H1 (cell line): ENCODE measurements around the gene PACSIN2. TPM values are rescaled to one million over a fixed set of nuclear protein-coding genes. Genes with fewer than 3 reads are reported as not detected.

Source experiments
- CTCF ChIA-PET: fragments of 300-600 bp; sonication (Branson Sonifier 250); formaldehyde crosslinking; loops from one replicate; lab custom pipeline; 2021; ENCODE audit not compliant: partially characterized antibody; lab: Charles Lee
- POLR2A ChIA-PET: fragments of 300-600 bp; sonication (Branson Sonifier 250); formaldehyde crosslinking; loops from one replicate; lab custom pipeline; 2021; ENCODE audit warnings: inconsistent platforms; ENCODE audit not compliant: partially characterized antibody; lab: Charles Lee
- DNase-seq, 2 experiments: peaks; one replicate each; pipeline versions ENCODE4 v3.0.0 to v3.0.0-alpha.2; 2010 to 2022; ENCODE audit warnings: low spot score in 2 of 2, low read depth in 1 of 2, mixed read lengths in 1 of 2
- FAIRE-seq: peaks from 2 replicates; lab custom pipeline; 2011; peaks lifted over from hg19 to GRCh38; lab: Jason Lieb, UNC
- H2AFZ ChIP-seq: 2 replicates; pipeline ENCODE4 v1.8.1; 2012; ENCODE audit warnings: low read length, inconsistent platforms
- H2AK5ac ChIP-seq: 2 replicates; pipeline ENCODE4 v1.6.1; 2013; ENCODE audit warnings: low read depth, low read length
- H2BK120ac ChIP-seq: replicated peaks from 2 replicates; pipeline ENCODE3; 2013; ENCODE audit warnings: low read depth, low read length, inconsistent platforms
- H2BK12ac ChIP-seq: 2 replicates; pipeline ENCODE4 v1.6.1; 2013; ENCODE audit warnings: low read depth, low read length
- H2BK15ac ChIP-seq: 2 replicates; pipeline ENCODE4 v1.6.1; 2013; ENCODE audit warnings: low read length
- H2BK20ac ChIP-seq: 2 replicates; pipeline ENCODE4 v1.6.1; 2013; ENCODE audit warnings: low read length
- H2BK5ac ChIP-seq: 2 replicates; pipeline ENCODE4 v1.6.1; 2013; ENCODE audit warnings: low read depth, low read length
- H3K14ac ChIP-seq: 2 replicates; pipeline ENCODE4 v1.6.1; 2013; ENCODE audit warnings: inconsistent platforms; ENCODE audit not compliant: insufficient read length
- H3K18ac ChIP-seq: 2 replicates; pipeline ENCODE4 v1.6.1; 2013; ENCODE audit warnings: low read length; ENCODE audit errors: extremely low read depth
- H3K23ac ChIP-seq: 2 replicates; pipeline ENCODE4 v1.6.1; 2013; ENCODE audit warnings: inconsistent platforms; ENCODE audit not compliant: insufficient read length
- H3K23me2 ChIP-seq: 2 replicates; pipeline ENCODE4 v1.6.1; 2013; ENCODE audit warnings: low read depth, low read length
- H3K27ac ChIP-seq: 2 replicates; pipeline ENCODE4 v1.6.1; 2011; ENCODE audit warnings: low read depth, low read length, inconsistent platforms
- H3K27me3 ChIP-seq, 4 experiments: replicated peaks in 1 of 4; 1 replicate in 1 of 4; 2 replicates in 3 of 4; pipeline versions ENCODE4 v1.6.1 to v1.8.1; 2011 to 2013; ENCODE audit warnings: low read length in 3 of 4, mild to moderate bottlenecking in 3 of 4, inconsistent platforms in 2 of 4, mixed read lengths in 2 of 4, moderate library complexity in 1 of 4; ENCODE audit not compliant: control insufficient read depth in 3 of 4, insufficient read depth in 3 of 4; ENCODE audit errors: extremely low read depth in 1 of 4
- H3K36me3 ChIP-seq, 4 experiments: 2 replicates each; pipeline versions ENCODE4 v1.6.1 to v1.8.1; 2011 to 2013; ENCODE audit warnings: mild to moderate bottlenecking in 4 of 4, low read length in 3 of 4, moderate library complexity in 2 of 4, control low read depth in 1 of 4, inconsistent platforms in 1 of 4; ENCODE audit not compliant: insufficient read depth in 4 of 4, control insufficient read depth in 2 of 4
- H3K4ac ChIP-seq: replicated peaks from 2 replicates; pipeline ENCODE3; 2013; ENCODE audit warnings: low read length, low read depth, mixed read lengths, inconsistent platforms; ENCODE audit not compliant: insufficient read length
- H3K4me1 ChIP-seq, 4 experiments: replicated peaks in 1 of 4; 1 replicate in 1 of 4; 2 replicates in 3 of 4; pipeline versions ENCODE4 v1.6.1 to v1.8.1; 2011 to 2013; ENCODE audit warnings: low read length in 3 of 4, inconsistent platforms in 2 of 4, mixed read lengths in 1 of 4; ENCODE audit not compliant: insufficient read depth in 4 of 4, control insufficient read depth in 3 of 4
- H3K4me2 ChIP-seq, 2 experiments: 2 replicates each; pipeline versions ENCODE4 v1.6.1 to v1.8.1; 2011 to 2013; ENCODE audit warnings: low read depth in 2 of 2, low read length in 2 of 2, control low read depth in 1 of 2, inconsistent platforms in 1 of 2, mild to moderate bottlenecking in 1 of 2; ENCODE audit not compliant: insufficient read depth in 1 of 2
- H3K4me3 ChIP-seq, 4 experiments: fragments of 200-600, 300-600 bp in 1 of 4; sonication (generic), shearing (Covaris generic), sonication (Bioruptor Twin) in 1 of 4; 2 replicates each; pipeline versions ENCODE4 v1.5.1 to v1.8.1; 2011 to 2016; ENCODE audit warnings: low read length in 4 of 4, low read depth in 3 of 4, control low read depth in 2 of 4, inconsistent platforms in 2 of 4, mild to moderate bottlenecking in 2 of 4, mixed read lengths in 1 of 4, moderate library complexity in 1 of 4; ENCODE audit not compliant: insufficient read depth in 2 of 4; ENCODE audit errors: extremely low read depth in 1 of 4
- H3K56ac ChIP-seq: replicated peaks from 2 replicates; pipeline ENCODE3; 2013; ENCODE audit warnings: low read depth, mild to moderate bottlenecking, mixed read lengths, low read length, inconsistent platforms; ENCODE audit not compliant: insufficient read length
- H3K79me1 ChIP-seq: 2 replicates; pipeline ENCODE4 v1.6.1; 2013; ENCODE audit warnings: low read depth, low read length, control low read depth
- H3K79me2 ChIP-seq, 2 experiments: 2 replicates each; pipeline versions ENCODE4 v1.6.1 to v1.8.1; 2012 to 2013; ENCODE audit warnings: low read length in 2 of 2, mild to moderate bottlenecking in 2 of 2, inconsistent platforms in 1 of 2; ENCODE audit not compliant: insufficient read depth in 2 of 2, control insufficient read depth in 1 of 2
- H3K9ac ChIP-seq, 4 experiments: replicated peaks in 1 of 4; 1 replicate in 1 of 4; 2 replicates in 3 of 4; pipeline versions ENCODE4 v1.6.1 to v1.8.1; 2011 to 2013; ENCODE audit warnings: low read depth in 3 of 4, low read length in 3 of 4, control low read depth in 2 of 4, mild to moderate bottlenecking in 2 of 4, moderate library complexity in 2 of 4, inconsistent platforms in 1 of 4; ENCODE audit errors: extremely low read depth in 1 of 4
- H3K9me3 ChIP-seq, 2 experiments: 2 replicates each; pipeline versions ENCODE4 v1.6.1 to v1.8.1; 2012 to 2013; ENCODE audit warnings: mild to moderate bottlenecking in 2 of 2, moderate library complexity in 2 of 2, control low read depth in 1 of 2, inconsistent platforms in 1 of 2, low read depth in 1 of 2, low read length in 1 of 2, mixed read lengths in 1 of 2; ENCODE audit not compliant: insufficient read depth in 2 of 2
- H4K20me1 ChIP-seq, 2 experiments: replicated peaks in 1 of 2; 2 replicates each; pipeline versions ENCODE3 to v1.8.1; 2011 to 2013; ENCODE audit warnings: inconsistent platforms in 2 of 2, low read length in 2 of 2, mild to moderate bottlenecking in 1 of 2; ENCODE audit not compliant: insufficient read depth in 2 of 2, control insufficient read depth in 1 of 2
- H4K5ac ChIP-seq: 2 replicates; pipeline ENCODE4 v1.6.1; 2013; ENCODE audit warnings: low read length, low read depth, mixed read lengths, inconsistent platforms; ENCODE audit not compliant: insufficient read length
- H4K8ac ChIP-seq: 2 replicates; pipeline ENCODE4 v1.8.0; 2013; ENCODE audit warnings: mild to moderate bottlenecking, moderate library complexity, low read length, inconsistent platforms; ENCODE audit not compliant: insufficient read depth; ENCODE audit errors: extremely low read depth
- H4K91ac ChIP-seq: replicated peaks from 2 replicates; pipeline ENCODE3; 2013; ENCODE audit warnings: low read length, mixed read lengths, inconsistent platforms; ENCODE audit not compliant: insufficient read length
- ATF3 ChIP-seq: IDR thresholded peaks from 2 replicates; pipeline ENCODE4 v1.6.1; 2011; ENCODE audit warnings: low read depth, mild to moderate bottlenecking, low read length; ENCODE audit not compliant: insufficient read depth
- CTBP2 ChIP-seq: IDR thresholded peaks from 2 replicates; pipeline ENCODE4 v1.7.0; 2011; ENCODE audit warnings: borderline replicate concordance, mild to moderate bottlenecking, moderate library complexity, mixed read lengths, low read length; ENCODE audit not compliant: insufficient read depth, insufficient read length
- KDM1A ChIP-seq: fragments of 200-600, 300-600 bp; sonication (generic); IDR thresholded peaks from 2 replicates; pipeline ENCODE4 v1.7.1; 2016; ENCODE audit warnings: mild to moderate bottlenecking, low read length, borderline replicate concordance
- KDM4A ChIP-seq: IDR thresholded peaks from one replicate; pipeline ENCODE4 v1.7.1; 2012; ENCODE audit warnings: low read depth, mild to moderate bottlenecking, moderate library complexity, low read length, inconsistent platforms; ENCODE audit not compliant: severe bottlenecking
- MAX ChIP-seq: IDR thresholded peaks from 2 replicates; pipeline ENCODE4 v1.6.1; 2012; ENCODE audit warnings: inconsistent platforms
- POU5F1 ChIP-seq: IDR thresholded peaks from 2 replicates; pipeline ENCODE4 v1.6.1; 2011; ENCODE audit warnings: low read depth, mild to moderate bottlenecking, low read length, moderate library complexity
- RBBP5 ChIP-seq: IDR thresholded peaks from 2 replicates; pipeline ENCODE4 v1.7.1; 2012; ENCODE audit warnings: low read depth, mild to moderate bottlenecking, inconsistent platforms, low read length, moderate library complexity, borderline replicate concordance
- TAF1 ChIP-seq: IDR thresholded peaks from 2 replicates; pipeline ENCODE4 v1.6.1; 2011; ENCODE audit warnings: mild to moderate bottlenecking, low read depth, low read length
- WGBS, 2 experiments: shearing (Covaris generic) in 1 of 2; methylation state at CpG; one replicate each; pipeline versions ENCODE4 v1.1.6 to v1.1.7; 2013 to 2015; ENCODE audit warnings: low lambda C conversion rate in 2 of 2, mixed read lengths in 2 of 2, inconsistent platforms in 1 of 2, low coverage in 1 of 2, missing lambda C conversion rate in 1 of 2; ENCODE audit not compliant: insufficient replicate concordance in 2 of 2, insufficient coverage in 1 of 2, insufficient read length in 1 of 2; ENCODE audit errors: extremely low coverage in 1 of 2, missing lambda C conversion rate in 1 of 2; 5-methylcytosine and 5-hydroxymethylcytosine counted together
- polyA plus RNA-seq, 7 experiments: library from polyadenylated mRNA; depleted of rRNA in 3 of 7; stranded (reverse) in 5 of 7; unstranded in 2 of 7; fragments of >200 nt in 5 of 7; fragments of 200-250 nt in 2 of 7; gene quantifications; 1 replicate in 5 of 7; 2 replicates in 1 of 7; 4 replicates in 1 of 7; pipeline versions ENCODE4 v1.2.1 to v1.2.3, GENCODE V29; 2011 to 2013; ENCODE audit warnings: missing spikeins in 2 of 7, mixed read lengths in 2 of 7
- total RNA-seq: library from RNA; stranded (reverse); fragmentation: NEBNext Ultra II Directional; extraction: Animal tissue kit (Norgen Biotek cat#: 25700); gene quantifications from 2 replicates; pipeline ENCODE4 v1.2.1, GENCODE V29; 2021

Gene PACSIN2
- total and polyA plus RNA-seq, 2 of the 8 experiments (the other 6 are each of a cell fraction or from before 2014, with no cell fraction given) = 44.8 to 64.2 TPM

- H3K23ac ChIP-seq = no peak overlapping the region
- no peak overlapping the region for H4K5ac ChIP-seq
- CTCF ChIA-PET = interaction anchor here (0.9 to 2.4 kb wide), 4 partner anchors 8 to 43 kb away, joined by 3 to 12 read pairs (median 4); no protein-coding TSS in a partner anchor
- no peak overlapping the region for H2BK12ac ChIP-seq
- H2BK120ac ChIP-seq = no peak overlapping the region
- H3K9ac ChIP-seq = no peak overlapping the region
- peaks cover 5% of the 10 kb centered on the region for H3K23me2 ChIP-seq
- H3K4me2 ChIP-seq = 0 out of 4 replicates have a peak overlapping the region, but pooled peaks of 1 of the 2 experiments have one; percentile 82
- H2AK5ac ChIP-seq = no peak overlapping the region
- no peak overlapping the region; the same call in 1 of the 2 replicates for H2BK15ac ChIP-seq
- no peak overlapping the region for H3K14ac ChIP-seq
- H3K4ac ChIP-seq = peak overlapping the region; percentile 85
- H3K56ac ChIP-seq = no peak overlapping the region
- WGBS, 2 experiments = 89% methylated on average over 14 of the region's 14 CpGs; no CpG with 5 or more reads in 1 of the 2 experiments
- H3K27ac ChIP-seq = no peak overlapping the region
- no peak for FAIRE-seq
- no peaks in the 10 kb centered on the region for H3K79me2 ChIP-seq
- no peak overlapping the region for H2BK20ac ChIP-seq
- H2BK5ac ChIP-seq = no peak overlapping the region
- no peak overlapping the region for H2AFZ ChIP-seq
- no peaks in the 10 kb centered on the region for H3K36me3 ChIP-seq
- H3K79me1 ChIP-seq = no peaks in the 10 kb centered on the region
- H4K20me1 ChIP-seq = peaks cover 0 to 4% of the 10 kb centered on the region in 2 experiments
- peak overlapping the region in 1 of 4 experiments; percentile 97; a peak in 1 of 8 replicates for H3K4me3 ChIP-seq
- peaks cover 0 to 6% of the 10 kb centered on the region in 2 experiments; a peak in 2 of 4 replicates for H3K9me3 ChIP-seq
- DNase-seq = no peak
- H3K18ac ChIP-seq = no peak overlapping the region
- peaks cover 7 to 20% (median 11%) of the 10 kb centered on the region in 4 experiments for H3K27me3 ChIP-seq
- H4K8ac ChIP-seq = no peak overlapping the region; the same call in 1 of the 2 replicates
- peaks cover 0 to 3% (median 1%) of the 10 kb centered on the region in 4 experiments; a peak in 2 of 7 replicates for H3K4me1 ChIP-seq
- no peak overlapping the region for H4K91ac ChIP-seq
- POLR2A ChIA-PET = interaction anchor here (1.5 to 2.1 kb wide), 4 partner anchors 9 to 306 kb away, joined by 6 to 10 read pairs (median 8); partner anchors contain the start of gene POLDIP3
- TF ChIP-seq TAF1 (no peak), CTBP2 (no peak), KDM4A (no peak), ATF3 (no peak), KDM1A (no peak), POU5F1 (no peak), MAX (no peak), RBBP5 (no peak)
- TF ChIP-seq, all 59 proteins: peak for 0
These were observed 157.0 kb downstream of the PACSIN2 start for GRCh38 chr22:42857845-42858481.
